ENCODE data around the gene GIN1. TPM values are rescaled to one million over a fixed set of nuclear protein-coding genes. Genes with fewer than 3 reads are reported as not detected.
"Not testable (repeated sequence)": the region's sequence is repeated elsewhere in the genome, so short reads cannot be mapped to it uniquely, and the experiment has no call there.

The GIN1 gene
- total RNA-seq, 2 donors from 2014 or later = 5.9 to 8.0 TPM

- Histone ChIP-seq H3K27ac (no peak overlapping the region), H3K27me3 (no peaks in the 10 kb centered on the region), H3K9ac (ENCODE audit: low read depth in 2 of 2, low read length in 2 of 2) (no peak overlapping the region), H3K36me3 (no peaks in the 10 kb centered on the region), H3K4me3 (no peak overlapping the region), H3K4me1 (no peaks in the 10 kb centered on the region), H3K9me3 (no peaks in the 10 kb centered on the region)
- intact Hi-C loops (cut with DNase I) = no loop called here
- no peak for DNase-seq
- TF ChIP-seq CTCF (IDR thresholded peaks at IDR 0.05) = no peak
Observed at GRCh38 chr5:103086547-103086946, 33.4 kb downstream of the GIN1 start.

DNA sequence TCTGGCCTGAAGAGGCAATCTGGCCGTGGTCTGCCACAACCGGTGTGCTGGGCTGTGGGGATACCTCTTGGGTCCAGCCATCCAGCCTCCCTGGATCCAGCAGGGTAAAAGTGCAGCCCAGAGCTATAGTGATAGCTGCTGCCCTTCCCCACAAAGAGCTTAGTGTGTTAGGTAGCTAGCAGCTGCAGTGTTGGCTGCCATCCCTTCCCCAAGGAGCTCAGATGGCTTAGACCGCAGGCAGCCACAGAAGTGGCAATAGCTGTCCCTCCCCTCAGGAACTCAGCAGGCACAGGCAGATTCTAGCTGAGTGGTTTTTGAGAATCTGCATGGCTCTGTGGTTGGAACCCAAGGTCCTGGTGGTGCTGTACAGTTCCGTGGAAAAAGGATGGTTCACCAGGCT is 40.1 kb downstream of the GIN1 start:
- H3K9me3 ChIP-seq = no peaks in the 10 kb centered on the region
- TF ChIP-seq CTCF (IDR thresholded peaks at IDR 0.05) = no peak

DNA sequence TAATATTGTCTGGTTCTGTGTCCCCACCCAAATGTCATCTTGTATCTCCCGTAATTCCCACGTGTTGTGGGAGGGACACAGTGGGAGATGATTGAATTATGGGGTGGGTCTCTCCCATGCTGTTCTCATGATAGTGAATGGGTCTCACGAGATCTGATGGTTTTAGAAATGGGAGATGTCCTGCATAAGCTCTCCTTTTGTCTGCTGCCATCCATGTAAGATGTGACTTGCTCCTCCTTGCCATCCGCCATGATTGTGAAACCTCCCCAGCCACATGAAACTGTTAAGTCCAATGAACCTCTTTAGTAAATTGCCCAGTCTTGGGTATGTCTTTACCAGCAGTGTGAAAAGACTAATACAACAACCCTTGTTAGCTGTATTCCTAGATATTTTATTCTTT is 44.5 kb downstream of the GIN1 start:
- intact Hi-C loops (cut with DNase I) = no loop called here

More for the DNA sequence above, 40.1 kb downstream of the GIN1 start:
- no peaks in the 10 kb centered on the region for H3K36me3 ChIP-seq
- intact Hi-C loops (cut with DNase I) = no loop called here
- DNase-seq = no peak
- H3K4me3 ChIP-seq = no peak overlapping the region
- no peak overlapping the region for H3K27ac ChIP-seq
- H3K9ac ChIP-seq (ENCODE audit: low read depth in 2 of 2, low read length in 2 of 2) = no peak overlapping the region
- H3K4me1 ChIP-seq = no peaks in the 10 kb centered on the region
- H3K27me3 ChIP-seq = no peaks in the 10 kb centered on the region

DNA sequence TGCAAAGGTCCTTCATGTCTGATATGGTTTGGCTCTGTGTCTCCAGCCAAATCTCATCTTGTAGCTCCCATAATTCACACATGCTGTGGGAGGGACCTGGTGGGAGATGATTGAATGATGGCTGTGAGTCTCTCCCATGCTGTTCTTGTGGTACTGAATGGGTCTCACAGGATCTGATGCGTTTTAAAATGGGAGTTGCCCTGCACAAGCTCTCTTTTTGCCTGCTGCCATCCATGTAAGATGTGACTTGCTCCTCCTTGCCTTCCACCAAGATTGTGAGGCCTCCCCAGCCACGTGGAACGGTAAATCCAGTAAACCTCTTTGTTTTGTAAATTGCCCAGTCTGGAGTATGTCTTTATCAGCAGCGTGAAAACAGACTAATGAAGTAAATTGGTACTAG is 46.4 kb downstream of the GIN1 start:
- not testable (repeated sequence) for DNase-seq, H3K9me3 ChIP-seq, H3K4me1 ChIP-seq

More for the DNA sequence above, 44.5 kb downstream of the GIN1 start:
- no peaks in the 10 kb centered on the region for H3K9me3 ChIP-seq
- H3K4me1 ChIP-seq = no peaks in the 10 kb centered on the region
- H3K27me3 ChIP-seq = no peaks in the 10 kb centered on the region
- no peak overlapping the region for H3K4me3 ChIP-seq
- no peak overlapping the region for H3K9ac ChIP-seq (ENCODE audit: low read depth in 2 of 2, low read length in 2 of 2)
- no peak for DNase-seq
- no peak for TF ChIP-seq CTCF (IDR thresholded peaks at IDR 0.05)
- no peak overlapping the region for H3K27ac ChIP-seq
- H3K36me3 ChIP-seq = no peaks in the 10 kb centered on the region

DNA sequence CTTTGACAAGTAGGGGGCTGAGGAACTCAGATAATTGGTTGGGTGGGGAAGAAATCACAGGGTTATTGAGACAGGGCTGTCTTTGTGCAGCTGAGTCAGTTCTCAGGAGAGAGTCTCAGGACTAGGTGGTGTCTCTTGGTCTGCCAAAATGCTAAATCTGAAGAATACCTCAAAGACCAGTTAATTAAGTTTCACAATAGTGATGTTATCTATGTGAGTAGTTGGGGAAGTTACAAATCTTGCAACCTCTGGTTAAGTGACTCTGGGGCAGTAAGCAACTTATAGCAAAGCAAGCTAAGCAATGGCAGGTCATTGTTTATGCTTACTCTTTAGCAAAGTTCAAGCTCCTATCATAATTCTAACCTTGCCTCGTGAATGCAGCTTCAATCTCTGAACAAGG is 53.6 kb downstream of the GIN1 start:
- DNase-seq = no peak
- Histone ChIP-seq H3K9me3 (no peaks in the 10 kb centered on the region), H3K27ac (no peak overlapping the region), H3K9ac (ENCODE audit: low read depth in 2 of 2, low read length in 2 of 2) (no peak overlapping the region), H3K36me3 (no peaks in the 10 kb centered on the region), H3K27me3 (no peaks in the 10 kb centered on the region), H3K4me3 (no peak overlapping the region), H3K4me1 (no peaks in the 10 kb centered on the region)
- no peak for TF ChIP-seq CTCF (IDR thresholded peaks at IDR 0.05)
- intact Hi-C loops (cut with DNase I) = no loop called here

More for the DNA sequence above, 46.4 kb downstream of the GIN1 start:
- intact Hi-C loops (cut with DNase I); H3K27ac ChIP-seq; H3K9ac ChIP-seq (ENCODE audit: low read depth in 2 of 2, low read length in 2 of 2); H3K36me3 ChIP-seq; H3K4me3 ChIP-seq; H3K27me3 ChIP-seq: not testable (repeated sequence)

GRCh38 chr5:103060424-103060954 is 59.4 kb downstream of the GIN1 start:
- Histone ChIP-seq H3K27ac (no peak overlapping the region), H3K4me3 (no peak overlapping the region), H3K9ac (ENCODE audit: low read depth in 2 of 2, low read length in 2 of 2) (no peak overlapping the region), H3K4me1 (no peaks in the 10 kb centered on the region), H3K36me3 (no peaks in the 10 kb centered on the region), H3K27me3 (no peaks in the 10 kb centered on the region), H3K9me3 (no peaks in the 10 kb centered on the region)
- intact Hi-C loops (cut with DNase I) = no loop called here
- no peak for DNase-seq
- TF ChIP-seq CTCF (IDR thresholded peaks at IDR 0.05) = no peak
